Caco-2 (cell line): ENCODE measurements around the gene ABCA9. TPM values are rescaled to one million over a fixed set of nuclear protein-coding genes. Genes with fewer than 3 reads are reported as not detected.

ENCODE experiments used
- BruUV-seq: library from RNA; stranded (reverse); fragments of 400-500 nt; replicated peaks from 2 replicates; lab custom pipeline; 2021; lab: Mats Ljungman, UMichigan
- CTCF ChIA-PET: fragments of 300-600 bp; sonication (Branson Sonifier 250); formaldehyde crosslinking; loops from one replicate; lab custom pipeline; 2022; ENCODE audit warnings: antibody characterized with exemption; lab: Charles Lee
- POLR2A ChIA-PET: fragments of 300-600 bp; sonication (Branson Sonifier 250); formaldehyde crosslinking; loops from one replicate; lab custom pipeline; 2022; ENCODE audit warnings: antibody characterized with exemption; lab: Charles Lee
- DNase-seq, 2 experiments: peaks; one replicate each; pipeline versions ENCODE4 v3.0.0 to v3.0.0-alpha.2; 2020 to 2022
- H3K27me3 ChIP-seq: replicated peaks from 2 replicates; pipeline ENCODE4 v1.6.0; 2011; ENCODE audit warnings: low read length; ENCODE audit not compliant: control insufficient read depth, insufficient read depth
- H3K36me3 ChIP-seq: 2 replicates; pipeline ENCODE4 v1.5.1; 2011; ENCODE audit warnings: low read length; ENCODE audit not compliant: control insufficient read depth, insufficient read depth
- H3K4me1 ChIP-seq: fragments of 250-450 bp; sonication (Bioruptor Pico); 2 replicates; pipeline ENCODE4 v1.5.1; 2020; ENCODE audit warnings: mild to moderate bottlenecking
- H3K4me3 ChIP-seq: 2 replicates; pipeline ENCODE4 v1.5.1; 2011; ENCODE audit warnings: low read depth, mild to moderate bottlenecking, control low read depth, low read length
- H3K9me3 ChIP-seq: fragments of 250-450 bp; sonication (Bioruptor Pico); 2 replicates; pipeline ENCODE4 v1.5.1; 2020; ENCODE audit warnings: mild to moderate bottlenecking, moderate library complexity
- H3K27ac Mint-ChIP-seq: one replicate; pipeline ENCODE4 v1.8.0; 2022; ENCODE audit warnings: mixed read lengths; ENCODE audit not compliant: unreplicated experiment
- H3K27me3 Mint-ChIP-seq: one replicate; pipeline ENCODE4 v1.8.0; 2022; ENCODE audit warnings: mixed read lengths; ENCODE audit not compliant: insufficient read depth, unreplicated experiment
- H3K36me3 Mint-ChIP-seq: one replicate; pipeline ENCODE4 v1.8.0; 2022; ENCODE audit warnings: mild to moderate bottlenecking, mixed read lengths; ENCODE audit not compliant: insufficient read depth, unreplicated experiment
- H3K4me1 Mint-ChIP-seq: one replicate; pipeline ENCODE4 v1.8.0; 2022; ENCODE audit warnings: low read depth, mixed read lengths; ENCODE audit not compliant: unreplicated experiment
- H3K4me3 Mint-ChIP-seq: one replicate; pipeline ENCODE4 v1.8.0; 2022; ENCODE audit warnings: mild to moderate bottlenecking, moderate library complexity, mixed read lengths; ENCODE audit not compliant: unreplicated experiment
- H3K9me3 Mint-ChIP-seq: one replicate; pipeline ENCODE4 v1.8.0; 2022; ENCODE audit warnings: mixed read lengths; ENCODE audit not compliant: unreplicated experiment
- intact Hi-C: fragments of 100-400 bp; cut with micrococcal nuclease; formaldehyde crosslinking; loops from one replicate; pipeline ENCODE4 v1.10.0; 2022; ENCODE audit not compliant: unreplicated experiment
- total RNA-seq: library from RNA; stranded (reverse); gene quantifications from 2 replicates; pipeline ENCODE4 v1.2.3, GENCODE V29; 2022
- TF ChIP-seq, protein P1 (sequence below), 2 experiments: fragments of 200-600 bp in 1 of 2; IDR thresholded peaks; 1 replicate in 1 of 2; 2 replicates in 1 of 2; pipeline versions ENCODE4 v1.5.1 to v1.8.0; 2011 to 2022; ENCODE audit warnings: antibody characterized with exemption in 1 of 2, control low read depth in 1 of 2, inconsistent platforms in 1 of 2, low read depth in 1 of 2, low read length in 1 of 2, mild to moderate bottlenecking in 1 of 2, moderate library complexity in 1 of 2; ENCODE audit not compliant: insufficient read depth in 1 of 2, severe bottlenecking in 1 of 2, unreplicated experiment in 1 of 2

Gene ABCA9
- total RNA-seq, 1 experiment from 2014 or later, result 0.27 TPM

DNA sequence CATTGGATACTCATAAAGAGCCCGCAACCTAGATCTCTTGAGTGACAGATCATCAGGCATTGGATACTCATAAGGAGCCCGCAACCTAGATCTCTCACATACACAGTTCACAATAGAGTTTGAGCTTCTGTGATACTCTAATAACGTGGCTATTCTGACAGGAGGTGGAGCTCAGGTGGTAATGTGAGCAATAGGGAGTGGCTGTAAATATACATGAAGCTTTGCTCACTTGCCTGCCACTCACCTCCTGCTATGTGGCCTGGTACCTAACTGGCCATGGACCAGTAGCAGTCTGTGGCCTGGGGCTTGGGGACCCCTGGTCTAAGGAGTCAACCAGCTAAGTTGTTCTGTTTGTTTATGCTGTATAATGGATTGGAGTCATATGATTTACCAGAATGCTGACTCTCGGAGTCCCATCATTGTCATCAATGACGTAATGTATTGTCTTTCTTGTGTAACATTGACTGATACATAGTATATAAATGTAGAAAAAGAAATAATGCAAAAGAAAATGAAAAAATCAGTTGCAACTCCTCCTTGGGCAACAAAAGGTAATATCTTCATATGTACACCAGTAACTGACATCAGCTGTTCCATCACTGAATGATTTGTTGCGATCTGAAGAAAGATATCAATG lies 17.5 kb downstream of the ABCA9 start:
- peaks cover 8% of the 10 kb centered on the region for H3K36me3 Mint-ChIP-seq
- Histone ChIP-seq H3K27me3 (no peaks in the 10 kb centered on the region), H3K4me3 (no peak overlapping the region), H3K36me3 (no peaks in the 10 kb centered on the region), H3K9me3 (peaks cover 28% of the 10 kb centered on the region), H3K4me1 (peaks cover 30% of the 10 kb centered on the region)
- H3K27me3 Mint-ChIP-seq, result no peaks in the 10 kb centered on the region
- no peak overlapping the region for H3K27ac Mint-ChIP-seq
- peaks cover 16% of the 10 kb centered on the region for H3K4me1 Mint-ChIP-seq
- no TSS peak for BruUV-seq
- ChIA-PET POLR2A (no interaction called here), CTCF (interaction anchor here (0.9 kb wide), 1 partner anchor 13 kb away, joined by 3 read pairs; no protein-coding TSS in a partner anchor)
- H3K9me3 Mint-ChIP-seq, result peaks cover 34% of the 10 kb centered on the region
- TF ChIP-seq, protein P1, sequence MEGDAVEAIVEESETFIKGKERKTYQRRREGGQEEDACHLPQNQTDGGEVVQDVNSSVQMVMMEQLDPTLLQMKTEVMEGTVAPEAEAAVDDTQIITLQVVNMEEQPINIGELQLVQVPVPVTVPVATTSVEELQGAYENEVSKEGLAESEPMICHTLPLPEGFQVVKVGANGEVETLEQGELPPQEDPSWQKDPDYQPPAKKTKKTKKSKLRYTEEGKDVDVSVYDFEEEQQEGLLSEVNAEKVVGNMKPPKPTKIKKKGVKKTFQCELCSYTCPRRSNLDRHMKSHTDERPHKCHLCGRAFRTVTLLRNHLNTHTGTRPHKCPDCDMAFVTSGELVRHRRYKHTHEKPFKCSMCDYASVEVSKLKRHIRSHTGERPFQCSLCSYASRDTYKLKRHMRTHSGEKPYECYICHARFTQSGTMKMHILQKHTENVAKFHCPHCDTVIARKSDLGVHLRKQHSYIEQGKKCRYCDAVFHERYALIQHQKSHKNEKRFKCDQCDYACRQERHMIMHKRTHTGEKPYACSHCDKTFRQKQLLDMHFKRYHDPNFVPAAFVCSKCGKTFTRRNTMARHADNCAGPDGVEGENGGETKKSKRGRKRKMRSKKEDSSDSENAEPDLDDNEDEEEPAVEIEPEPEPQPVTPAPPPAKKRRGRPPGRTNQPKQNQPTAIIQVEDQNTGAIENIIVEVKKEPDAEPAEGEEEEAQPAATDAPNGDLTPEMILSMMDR (IDR thresholded peaks at IDR 0.05; ENCODE audit: insufficient read depth in 1 of 2, low read depth in 1 of 2, low read length in 1 of 2, severe bottlenecking in 1 of 2, unreplicated experiment in 1 of 2), result no peak
- no peak overlapping the region for H3K4me3 Mint-ChIP-seq
- DNase-seq, result no peak
- intact Hi-C loops, result no loop called here

DNA sequence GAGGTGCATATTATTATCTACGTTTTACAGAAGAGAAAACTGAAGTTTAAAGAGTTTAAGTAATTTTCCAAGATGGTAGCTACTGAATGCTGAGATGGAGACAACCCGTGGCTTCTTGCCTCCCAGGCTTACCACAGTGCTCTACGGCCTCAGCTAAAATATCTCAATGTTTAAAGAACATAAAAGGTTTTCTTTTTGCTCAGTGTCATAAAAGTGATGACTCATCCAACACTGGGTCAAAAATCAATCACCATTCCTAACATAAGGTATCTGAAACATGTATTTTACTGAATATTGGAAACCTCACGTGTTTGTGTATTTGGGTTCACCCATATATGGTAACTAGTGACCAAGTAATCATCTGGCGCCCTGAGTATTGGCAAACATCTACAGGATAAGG lies 18.4 kb downstream of the ABCA9 start:
- Histone ChIP-seq H3K36me3 (no peaks in the 10 kb centered on the region), H3K9me3 (peaks cover 23% of the 10 kb centered on the region), H3K4me3 (no peak overlapping the region), H3K4me1 (peaks cover 23% of the 10 kb centered on the region), H3K27me3 (no peaks in the 10 kb centered on the region)
- Mint-ChIP-seq H3K27ac (peak overlapping the region; percentile 66), H3K27me3 (no peaks in the 10 kb centered on the region), H3K4me3 (no peak overlapping the region), H3K36me3 (peaks cover 3% of the 10 kb centered on the region), H3K4me1 (peaks cover 9% of the 10 kb centered on the region), H3K9me3 (peaks cover 41% of the 10 kb centered on the region)
- CTCF ChIA-PET, result no interaction called here
- BruUV-seq, result no TSS peak
- DNase-seq, result no peak
- intact Hi-C loops, result no loop called here
- POLR2A ChIA-PET, result no interaction called here
- TF ChIP-seq, protein P1 (IDR thresholded peaks at IDR 0.05; ENCODE audit: insufficient read depth in 1 of 2, low read depth in 1 of 2, low read length in 1 of 2, severe bottlenecking in 1 of 2, unreplicated experiment in 1 of 2), result no peak

DNA sequence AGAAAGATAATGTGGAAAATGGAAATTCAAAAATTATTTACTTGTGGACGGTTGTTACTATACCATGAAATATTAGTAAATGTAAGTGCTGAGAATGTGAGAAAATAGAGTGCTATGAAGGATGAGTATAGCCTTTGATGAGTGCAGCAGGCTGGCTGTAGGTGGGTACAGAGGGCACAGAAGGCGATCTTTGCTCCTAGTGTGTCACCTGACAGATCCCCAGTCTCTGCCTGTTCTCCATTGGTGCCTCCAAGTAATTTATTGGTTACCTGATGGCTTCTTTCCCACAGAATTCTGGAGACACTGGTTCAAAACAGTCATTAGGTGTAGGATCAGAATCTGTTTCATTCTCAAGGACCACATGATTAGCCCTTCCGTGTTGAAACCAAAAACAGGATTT lies 28.9 kb downstream of the ABCA9 start:
- ChIA-PET POLR2A (no interaction called here), CTCF (no interaction called here)
- H3K27me3 Mint-ChIP-seq, result no peaks in the 10 kb centered on the region
- peaks cover 7% of the 10 kb centered on the region for H3K9me3 Mint-ChIP-seq
- H3K27ac Mint-ChIP-seq, result no peak overlapping the region
- DNase-seq, result no peak
- H3K36me3 ChIP-seq, result no peaks in the 10 kb centered on the region
- no peak overlapping the region for H3K4me3 ChIP-seq
- H3K4me1 ChIP-seq, result no peaks in the 10 kb centered on the region
- no peaks in the 10 kb centered on the region for H3K36me3 Mint-ChIP-seq
- TF ChIP-seq, protein P1 (IDR thresholded peaks at IDR 0.05; ENCODE audit: insufficient read depth in 1 of 2, low read depth in 1 of 2, low read length in 1 of 2, severe bottlenecking in 1 of 2, unreplicated experiment in 1 of 2), result no peak
- no peaks in the 10 kb centered on the region for H3K27me3 ChIP-seq
- peaks cover 4% of the 10 kb centered on the region for H3K4me1 Mint-ChIP-seq
- intact Hi-C loops, result no loop called here
- no peaks in the 10 kb centered on the region for H3K9me3 ChIP-seq
- no peak overlapping the region for H3K4me3 Mint-ChIP-seq
- BruUV-seq, result no TSS peak
